HG02610 (cell line): Measurements from ENCODE around the gene ANKRD23.

Source experiments
- ATAC-seq: cut with Tn5 transposase; IDR thresholded peaks from one replicate; pipeline ENCODE4 v1.9.1; 2021; ENCODE audit warnings: mild to moderate bottlenecking, moderate library complexity; ENCODE audit not compliant: unreplicated experiment

ANKRD23 gene

GRCh38 chr2:96839875-96840850 lies 3.7 kb downstream of the ANKRD23 start:
- ATAC-seq, result no peak

GRCh38 chr2:96839293-96839874 lies 4.4 kb downstream of the ANKRD23 start:
- no peak for ATAC-seq

- ATAC-seq, result no peak
These were observed 5.2 kb downstream of the ANKRD23 start for GRCh38 chr2:96838345-96839292.

DNA sequence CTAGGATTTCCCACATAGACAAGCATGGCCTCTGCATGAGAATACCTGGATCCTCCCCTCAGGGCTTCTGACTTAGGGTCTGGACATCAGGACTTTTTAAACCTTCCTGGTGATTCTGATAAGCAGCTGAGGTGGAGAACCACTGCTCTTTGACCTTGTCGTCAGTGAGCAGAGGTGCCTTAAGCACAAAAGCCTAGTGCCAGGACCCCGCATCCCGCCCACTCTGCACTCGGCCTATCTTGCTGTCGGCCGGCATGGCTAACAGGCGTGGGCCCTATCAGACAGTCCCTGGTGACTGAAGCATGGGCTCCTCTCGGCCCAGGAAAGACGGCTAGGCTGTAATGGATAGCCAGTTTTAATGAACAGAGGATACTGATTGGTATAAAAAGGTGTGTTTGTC lies 6.2 kb downstream of the ANKRD23 start:
- no peak for ATAC-seq

- no peak for ATAC-seq
These were observed 8.0 kb downstream of the ANKRD23 start for GRCh38 chr2:96835830-96836229.

DNA sequence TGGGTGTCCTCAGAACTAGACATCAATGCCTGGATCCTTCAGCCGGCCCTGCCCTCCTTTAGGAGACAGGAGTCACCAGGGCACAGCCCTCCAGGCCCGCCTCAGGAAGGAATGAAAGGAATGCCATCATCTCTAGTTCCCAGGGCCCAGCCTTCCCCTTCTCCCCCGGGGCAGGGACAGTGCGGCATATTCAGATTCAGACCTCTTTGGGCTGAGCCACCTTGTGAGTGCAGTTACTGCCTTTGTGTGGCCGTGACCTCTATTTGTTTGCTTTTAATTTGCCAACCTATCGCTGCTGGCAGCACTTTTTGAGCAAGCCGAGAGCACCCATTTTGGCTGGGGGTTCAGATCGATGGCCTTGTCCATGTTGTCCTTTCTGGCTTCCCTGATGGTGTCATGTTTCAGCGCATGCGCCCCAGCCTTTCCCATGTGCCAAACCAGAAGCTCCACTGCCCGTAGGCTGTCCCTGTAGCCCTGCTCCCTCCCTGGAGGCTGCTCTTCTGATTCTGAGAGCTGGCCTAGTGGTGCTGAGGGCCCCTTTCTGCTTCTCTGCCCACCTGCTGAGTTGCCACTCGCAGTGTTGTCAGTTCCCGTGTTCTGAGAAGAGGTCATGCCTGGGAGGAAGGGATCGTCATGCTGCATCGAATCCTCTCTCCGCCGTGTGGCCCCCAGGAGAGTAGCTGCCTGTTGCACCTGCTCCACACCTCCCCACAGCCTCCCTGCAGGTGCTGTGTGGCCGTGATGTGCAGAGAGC lies 10.9 kb downstream of the ANKRD23 start:
- no peak for ATAC-seq

DNA sequence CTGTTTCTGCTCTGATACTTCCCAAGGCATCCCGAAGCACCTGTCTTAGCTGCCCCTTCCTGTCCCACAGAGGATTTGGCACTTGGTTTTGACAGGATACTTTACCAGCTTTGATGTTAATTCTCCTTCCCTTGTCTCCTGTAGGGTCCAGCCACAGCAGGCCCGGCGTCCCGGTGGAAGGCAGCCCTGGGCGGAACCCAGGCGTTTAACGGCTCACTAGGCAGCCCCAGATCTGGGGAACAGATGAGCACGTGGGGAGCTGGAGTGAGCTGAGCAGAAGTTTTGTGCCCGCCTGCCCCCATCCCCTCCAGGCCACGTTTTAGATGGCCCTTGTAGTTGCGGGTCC lies 11.4 kb downstream of the ANKRD23 start:
- ATAC-seq, result no peak

- ATAC-seq, result no peak
These were observed 12.1 kb downstream of the ANKRD23 start for GRCh38 chr2:96831679-96832078.

- no peak for ATAC-seq
These were observed 13.7 kb downstream of the ANKRD23 start for GRCh38 chr2:96830044-96830562.

DNA sequence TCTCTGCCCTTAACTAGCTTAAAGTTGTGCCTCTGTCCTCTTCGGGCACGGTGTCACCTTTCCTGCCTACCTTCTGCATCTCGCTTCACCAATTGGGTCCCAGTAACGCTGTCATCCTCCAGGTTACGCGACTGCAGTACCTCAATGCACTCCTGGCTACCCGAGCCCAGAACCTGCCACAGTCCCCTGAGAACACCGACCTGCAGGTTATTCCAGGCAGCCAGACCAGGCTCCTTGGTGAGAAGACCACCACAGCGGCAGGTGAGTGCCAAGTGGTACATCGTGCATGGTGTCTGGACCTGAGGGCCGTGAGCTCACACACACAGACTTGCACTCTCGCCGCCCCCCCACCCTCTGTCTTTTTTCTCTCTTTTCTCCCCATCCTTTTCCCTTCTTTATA lies 14.9 kb downstream of the ANKRD23 start:
- no peak for ATAC-seq

DNA sequence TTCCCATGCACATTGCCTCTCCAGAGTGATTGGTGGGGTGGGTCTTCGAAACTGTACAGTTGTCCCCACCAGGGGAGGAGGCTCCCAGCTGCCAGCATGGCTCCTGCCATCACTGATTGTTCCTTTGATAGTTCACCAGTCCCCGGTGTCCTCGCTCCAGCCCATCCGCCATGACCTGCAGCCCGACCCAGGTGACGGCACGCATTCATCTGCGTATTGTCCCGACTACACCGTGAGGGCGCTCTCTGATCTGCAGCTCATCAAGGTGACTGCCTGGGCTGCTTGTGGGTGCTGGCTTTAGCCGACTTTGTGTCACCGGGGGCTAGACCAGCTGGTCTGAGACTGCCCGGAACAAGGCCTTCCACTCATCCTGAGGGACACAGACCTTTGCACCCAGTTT lies 15.4 kb downstream of the ANKRD23 start:
- ATAC-seq, result no peak

- ATAC-seq, result no peak
These were observed 17.1 kb downstream of the ANKRD23 start for GRCh38 chr2:96826546-96827278.

GRCh38 chr2:96825057-96825456 lies 18.8 kb downstream of the ANKRD23 start:
- no peak for ATAC-seq

DNA sequence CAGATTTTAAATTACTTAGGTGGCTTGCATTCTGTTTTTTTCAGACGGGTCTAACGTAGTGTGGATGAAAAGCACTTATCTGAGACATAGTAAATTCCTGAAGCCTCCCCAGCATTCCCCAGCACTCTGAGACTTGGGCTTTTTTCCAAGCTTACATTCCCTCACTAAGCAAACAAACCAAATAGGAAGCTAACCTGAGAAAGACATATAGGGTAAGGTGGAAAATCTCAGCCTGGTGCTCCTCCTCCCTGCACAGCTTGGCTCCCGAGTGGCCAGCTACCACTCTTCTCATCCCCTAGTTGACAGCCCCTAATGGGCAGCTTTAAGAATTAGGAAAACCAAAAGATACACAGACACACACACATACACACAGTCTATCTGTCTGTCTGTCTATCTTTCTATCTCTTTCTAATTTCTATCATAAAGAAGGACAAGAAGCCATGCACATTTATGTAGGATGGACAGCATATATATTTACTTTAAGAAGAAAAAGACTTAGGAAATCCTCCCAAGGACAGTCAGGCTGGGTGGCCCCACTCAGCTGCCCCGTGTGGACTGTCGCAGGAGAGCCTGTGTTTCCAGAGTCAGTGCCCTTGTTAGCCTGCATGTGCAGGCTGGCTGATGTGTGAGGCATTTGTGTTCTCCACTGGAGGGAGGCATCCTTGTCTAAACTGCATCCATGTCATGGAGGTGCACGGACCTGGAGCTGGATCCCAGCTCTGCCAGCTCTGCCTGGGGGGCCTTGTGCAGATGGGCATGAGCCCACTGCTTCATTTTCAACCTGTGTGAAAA lies 19.5 kb downstream of the ANKRD23 start:
- ATAC-seq, result no peak

- no peak for ATAC-seq
These were observed 20.6 kb downstream of the ANKRD23 start for GRCh38 chr2:96823198-96823597.

DNA sequence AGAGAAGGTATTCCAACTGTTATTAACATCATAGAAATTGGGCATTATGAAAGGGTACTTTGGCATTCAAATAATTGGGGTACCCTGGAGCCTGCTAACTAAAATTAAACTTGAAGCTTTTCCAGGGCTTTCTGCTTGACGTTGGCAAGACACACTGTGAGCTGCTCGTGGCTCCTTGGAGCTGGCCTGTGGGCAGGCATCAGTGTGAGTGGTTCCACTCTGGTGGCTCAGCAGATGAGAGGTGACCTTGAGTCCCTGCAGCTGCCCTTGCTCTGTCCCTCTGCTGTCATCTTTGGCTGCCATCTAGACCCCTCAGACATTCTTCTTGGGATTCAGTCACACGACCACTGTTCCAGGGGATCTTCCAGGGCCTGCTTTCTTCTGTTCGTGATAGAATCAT lies 21.0 kb downstream of the ANKRD23 start:
- no peak for ATAC-seq

GRCh38 chr2:96821113-96821675 lies 22.6 kb downstream of the ANKRD23 start:
- no peak for ATAC-seq

- ATAC-seq, result no peak
These were observed 23.8 kb downstream of the ANKRD23 start for GRCh38 chr2:96819876-96820511.
